GM23338 (cell line): Measurements from ENCODE around the gene KIAA1614. TPM values are rescaled to one million over a fixed set of nuclear protein-coding genes. Genes with fewer than 3 reads are reported as not detected.

Experiments
- ATAC-seq: fragments of 200-7000 bp; cut with Tn5 transposase; 3 replicates; pipeline ENCODE4 v1.9.1; 2020
- DNase-seq: peaks from one replicate; pipeline ENCODE4 v3.0.0-alpha.2; 2015; ENCODE audit warnings: low spot score
- H2AFZ ChIP-seq: fragments of 200-600 bp; sonication (generic); 2 replicates; pipeline ENCODE4 v1.8.0; 2016; ENCODE audit warnings: antibody characterized with exemption, mild to moderate bottlenecking, moderate library complexity
- H3F3A ChIP-seq: fragments of 200-600 bp; sonication (generic); replicated peaks from 2 replicates; pipeline ENCODE4 v1.8.0; 2017; ENCODE audit warnings: antibody characterized with exemption, mixed run types, low read depth
- H3K27ac ChIP-seq: fragments of 200-600 bp; sonication (generic); 2 replicates; pipeline ENCODE4 v1.6.1; 2016; ENCODE audit warnings: low read depth
- H3K27me3 ChIP-seq: fragments of 200-600 bp; sonication (generic); 2 replicates; pipeline ENCODE4 v1.8.0; 2016; ENCODE audit warnings: mild to moderate bottlenecking, mixed run types, moderate library complexity; ENCODE audit not compliant: insufficient read depth
- H3K36me3 ChIP-seq: fragments of 200-600 bp; sonication (generic); 2 replicates; pipeline ENCODE4 v1.8.0; 2016; ENCODE audit warnings: mild to moderate bottlenecking; ENCODE audit not compliant: insufficient read depth
- H3K4me1 ChIP-seq: fragments of 200-600 bp; sonication (generic); 2 replicates; pipeline ENCODE4 v1.8.0; 2016; ENCODE audit warnings: mild to moderate bottlenecking, moderate library complexity; ENCODE audit not compliant: insufficient read depth
- H3K4me2 ChIP-seq: fragments of 200-600 bp; sonication (generic); 2 replicates; pipeline ENCODE4 v1.7.1; 2017; ENCODE audit warnings: mixed run types
- H3K4me3 ChIP-seq: fragments of 200-600 bp; sonication (generic); 2 replicates; pipeline ENCODE4 v1.6.1; 2016; ENCODE audit warnings: mixed run types
- H3K79me2 ChIP-seq: fragments of 200-600 bp; sonication (generic); replicated peaks from 2 replicates; pipeline ENCODE4 v1.8.0; 2017; ENCODE audit warnings: mild to moderate bottlenecking; ENCODE audit not compliant: insufficient read depth
- H3K9me2 ChIP-seq: fragments of 200-600 bp; sonication (generic); 2 replicates; pipeline ENCODE4 v1.8.0; 2017; ENCODE audit not compliant: insufficient read depth
- H4K20me1 ChIP-seq: fragments of 200-600 bp; sonication (generic); replicated peaks from 2 replicates; pipeline ENCODE4 v1.8.0; 2017; ENCODE audit warnings: mild to moderate bottlenecking; ENCODE audit not compliant: insufficient read depth
- H3K27ac Mint-ChIP-seq: 2 replicates; pipeline ENCODE4 v1.8.0; 2020; ENCODE audit warnings: inconsistent platforms, mild to moderate bottlenecking, moderate library complexity, mixed read lengths
- H3K27me3 Mint-ChIP-seq: 3 replicates; pipeline ENCODE4 v1.8.0; 2022; ENCODE audit warnings: low read depth, mild to moderate bottlenecking, moderate library complexity, mixed read lengths, inconsistent platforms; ENCODE audit not compliant: insufficient read depth, poor library complexity
- H3K36me3 Mint-ChIP-seq: 3 replicates; pipeline ENCODE4 v1.8.0; 2021; ENCODE audit warnings: low read depth, mild to moderate bottlenecking, inconsistent platforms, moderate library complexity, mixed read lengths
- H3K4me1 Mint-ChIP-seq: 3 replicates; pipeline ENCODE4 v1.8.0; 2020; ENCODE audit warnings: mild to moderate bottlenecking, inconsistent platforms, mixed read lengths
- H3K4me3 Mint-ChIP-seq: 3 replicates; pipeline ENCODE4 v1.8.0; 2021; ENCODE audit warnings: moderate library complexity, mild to moderate bottlenecking, inconsistent platforms, mixed read lengths
- H3K9me3 Mint-ChIP-seq: 3 replicates; pipeline ENCODE4 v1.8.0; 2020; ENCODE audit warnings: moderate library complexity, mild to moderate bottlenecking, inconsistent platforms, mixed read lengths
- CREB1 ChIP-seq: fragments of 250-450 bp; sonication (Bioruptor Pico); IDR thresholded peaks from 2 replicates; pipeline ENCODE4 v1.5.0; 2020; ENCODE audit warnings: low read depth, mild to moderate bottlenecking, moderate library complexity
- CTCF ChIP-seq, 2 experiments: fragments of 200-600 bp in 1 of 2; sonication (generic) in 1 of 2; conservative IDR thresholded peaks; 2 replicates each; pipeline versions ENCODE4 v1.5.1 to v1.6.1; 2016 to 2017; ENCODE audit warnings: antibody characterized with exemption in 2 of 2, low read depth in 2 of 2, mild to moderate bottlenecking in 2 of 2, moderate library complexity in 1 of 2
- ETS1 ChIP-seq: IDR thresholded peaks from 2 replicates; pipeline ENCODE4 v1.6.1; 2016; ENCODE audit warnings: antibody characterized with exemption
- EZH2phosphoT487 ChIP-seq: fragments of 200-600 bp; sonication (generic); IDR thresholded peaks from one replicate; pipeline ENCODE4 v1.8.1; 2018; ENCODE audit warnings: antibody characterized with exemption; ENCODE audit not compliant: unreplicated experiment
- JUNB ChIP-seq: IDR thresholded peaks from one replicate; pipeline ENCODE4 v1.6.1; 2016; ENCODE audit warnings: antibody characterized with exemption; ENCODE audit not compliant: unreplicated experiment
- POLR2AphosphoS5 ChIP-seq: IDR thresholded peaks from 2 replicates; pipeline ENCODE4 v1.6.1; 2016; ENCODE audit warnings: antibody characterized with exemption, low read depth
- REST ChIP-seq: IDR thresholded peaks from one replicate; pipeline ENCODE4 v1.6.1; 2018; ENCODE audit warnings: antibody characterized with exemption; ENCODE audit not compliant: unreplicated experiment
- ZNF114 ChIP-seq: fragments of 250-450 bp; sonication (Bioruptor Pico); IDR thresholded peaks from 2 replicates; pipeline ENCODE4 v1.5.0; 2020; ENCODE audit warnings: mild to moderate bottlenecking, moderate library complexity
- ZNF462 ChIP-seq: fragments of 250-450 bp; sonication (Bioruptor Pico); IDR thresholded peaks from 2 replicates; pipeline ENCODE4 v1.5.0; 2020; ENCODE audit warnings: mild to moderate bottlenecking, moderate library complexity
- polyA plus RNA-seq: library from polyadenylated mRNA; unstranded; fragments of >200 nt; fragmentation: Nextera tagmentation; extraction: Ambion mirVana; gene quantifications from 2 replicates; pipeline ENCODE4 v1.2.1, GENCODE V29; 2016
- total RNA-seq: library from RNA; depleted of rRNA; stranded (reverse); fragments of >200 nt; shearing (Covaris generic); gene quantifications from 2 replicates; pipeline ENCODE4 v1.2.3, GENCODE V29; 2014

KIAA1614 gene
- total and polyA plus RNA-seq, 2 experiments from 2014 or later = 1.1 to 1.8 TPM

GRCh38 chr1:180947499-180947885 lies 34.8 kb downstream of the KIAA1614 start:
- no peaks in the 10 kb centered on the region for H3K9me3 Mint-ChIP-seq
- no peak overlapping the region for H3K4me3 Mint-ChIP-seq
- Histone ChIP-seq H3K27me3 (no peaks in the 10 kb centered on the region), H2AFZ (no peak overlapping the region), H3K4me1 (no peaks in the 10 kb centered on the region; the same call in none of the 2 replicates), H3K27ac (no peak overlapping the region), H4K20me1 (no peaks in the 10 kb centered on the region), H3K4me2 (no peak overlapping the region), H3K9me2 (no peaks in the 10 kb centered on the region), H3K4me3 (no peak overlapping the region), H3K79me2 (no peaks in the 10 kb centered on the region), H3K36me3 (no peaks in the 10 kb centered on the region), H3F3A (no peaks in the 10 kb centered on the region)
- H3K4me1 Mint-ChIP-seq = peaks cover 17% of the 10 kb centered on the region
- TF ChIP-seq EZH2phosphoT487 (no peak), REST (no peak), JUNB (no peak), ZNF462 (CRISPR knock-in tag) (no peak), CREB1 (CRISPR knock-in tag) (no peak), ZNF114 (CRISPR knock-in tag) (no peak), CTCF (conservative IDR thresholded peaks at IDR 0.05; ENCODE audit: low read depth in 2 of 2) (no peak), POLR2AphosphoS5 (no peak), ETS1 (no peak)
- peaks cover 12% of the 10 kb centered on the region for H3K27me3 Mint-ChIP-seq
- no peak for ATAC-seq
- H3K27ac Mint-ChIP-seq = no peak overlapping the region
- peaks cover 6% of the 10 kb centered on the region; the same call in 2 of the 3 replicates for H3K36me3 Mint-ChIP-seq
- DNase-seq = no peak
